ACC112 (cell line): ENCODE data around the gene SYF2.
"Not testable (repeated sequence)": the region's sequence is repeated elsewhere in the genome, so short reads cannot be mapped to it uniquely, and the experiment has no call there.

Experiments
- H2AFZ ChIP-seq: fragments of 200-600 bp; sonication (generic); one replicate; pipeline ENCODE4 v1.6.0; 2017; ENCODE audit warnings: antibody characterized with exemption, low read length; ENCODE audit not compliant: unreplicated experiment
- H3K27ac ChIP-seq: fragments of 200-600 bp; sonication (generic); 2 replicates; pipeline ENCODE4 v1.5.1; 2014; ENCODE audit warnings: low read depth, mild to moderate bottlenecking, antibody characterized with exemption, low read length, moderate library complexity
- H3K27me3 ChIP-seq: fragments of 200-600 bp; sonication (generic); 2 replicates; pipeline ENCODE4 v1.6.1; 2014; ENCODE audit warnings: mild to moderate bottlenecking, antibody characterized with exemption, low read length, moderate library complexity, mixed read lengths; ENCODE audit not compliant: insufficient read depth
- H3K36me3 ChIP-seq: fragments of 200-600 bp; sonication (generic); 2 replicates; pipeline ENCODE4 v1.6.1; 2016; ENCODE audit warnings: mild to moderate bottlenecking, antibody characterized with exemption, low read length, moderate library complexity, mixed read lengths; ENCODE audit not compliant: insufficient read depth
- H3K4me1 ChIP-seq: fragments of 200-600 bp; sonication (generic); one replicate; pipeline ENCODE4 v1.6.1; 2016; ENCODE audit warnings: low read length, mixed read lengths; ENCODE audit not compliant: insufficient read depth, unreplicated experiment, control insufficient read depth
- H3K4me3 ChIP-seq: fragments of 200-600 bp; sonication (generic); 2 replicates; pipeline ENCODE4 v1.5.1; 2014; ENCODE audit warnings: mild to moderate bottlenecking, low read depth, low read length
- H3K79me2 ChIP-seq: fragments of 200-600 bp; sonication (generic); one replicate; pipeline ENCODE4 v1.6.0; 2016; ENCODE audit warnings: low read length; ENCODE audit not compliant: control insufficient read depth, unreplicated experiment, insufficient read depth

The SYF2 gene

DNA sequence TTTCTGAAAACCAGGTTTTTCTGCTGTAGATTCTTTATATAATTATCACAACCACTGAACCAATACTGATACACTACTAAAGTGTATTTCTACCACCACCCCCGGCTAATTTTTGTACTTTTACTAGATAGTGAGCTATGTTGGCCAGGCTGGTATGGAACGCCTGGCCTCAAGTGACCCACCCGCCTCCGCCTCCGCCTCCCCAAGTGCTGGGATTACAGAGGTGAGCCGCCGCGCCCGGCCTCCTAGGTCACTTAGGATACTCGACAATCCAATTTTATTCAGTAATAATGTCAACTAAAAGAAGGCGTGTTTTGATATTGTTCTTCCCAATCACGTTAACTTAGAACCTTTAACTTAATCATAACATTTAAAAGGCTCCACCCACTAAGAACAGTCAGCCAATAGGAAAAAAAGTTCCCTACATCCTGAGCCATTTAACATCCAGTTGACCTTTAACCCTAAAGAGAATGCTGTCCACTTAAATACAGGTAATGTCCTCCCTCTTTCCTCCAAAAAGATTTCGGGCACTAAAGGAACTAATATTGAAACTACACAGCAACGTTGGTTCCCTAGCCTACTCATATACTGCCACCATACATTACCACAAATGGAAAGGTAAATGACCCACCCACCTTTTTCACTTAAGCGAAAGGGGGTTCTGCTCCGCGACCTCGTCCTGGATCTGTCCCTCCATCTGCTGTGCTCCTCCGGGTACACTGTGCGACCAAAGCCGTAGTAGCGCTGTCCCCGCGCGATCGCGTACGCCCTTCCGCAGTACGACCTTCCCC lies 13.7 kb upstream of the SYF2 start:
- H2AFZ ChIP-seq, result no peak overlapping the region
- peaks cover 28% of the 10 kb centered on the region for H3K4me1 ChIP-seq
- H3K27ac ChIP-seq, result peak overlapping the region; percentile 97; the same call in 1 of the 2 replicates
- peaks cover 32% of the 10 kb centered on the region for H3K36me3 ChIP-seq
- peak overlapping the region; percentile 97 for H3K4me3 ChIP-seq
- no peaks in the 10 kb centered on the region for H3K27me3 ChIP-seq
- peaks cover 50% of the 10 kb centered on the region for H3K79me2 ChIP-seq

DNA sequence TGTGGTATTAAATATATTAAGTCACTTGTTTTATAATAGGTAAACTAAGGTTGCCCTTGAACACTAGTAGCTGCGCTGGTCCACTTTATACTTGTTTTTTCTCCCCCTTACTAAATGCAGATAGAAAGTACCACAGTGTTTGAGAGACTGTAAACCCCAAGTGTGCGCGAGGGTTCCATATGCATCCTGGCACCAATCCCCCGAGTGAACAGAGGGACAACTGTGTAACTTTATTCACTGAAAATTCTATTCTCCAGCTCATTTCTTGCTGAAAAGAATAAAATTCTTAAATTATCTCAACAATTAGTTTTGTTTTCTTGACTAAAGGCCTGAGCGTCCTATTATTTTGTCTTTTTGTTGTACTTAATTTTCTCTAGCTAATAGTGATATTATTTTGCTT lies 13.1 kb upstream of the SYF2 start:
- H3K27ac ChIP-seq, result no peak overlapping the region
- peak overlapping the region; percentile 97 for H3K4me3 ChIP-seq
- H3K36me3 ChIP-seq, result peaks cover 32% of the 10 kb centered on the region
- H3K27me3 ChIP-seq, result no peaks in the 10 kb centered on the region
- H3K79me2 ChIP-seq, result peaks cover 53% of the 10 kb centered on the region
- H3K4me1 ChIP-seq, result peaks cover 34% of the 10 kb centered on the region
- H2AFZ ChIP-seq, result no peak overlapping the region

DNA sequence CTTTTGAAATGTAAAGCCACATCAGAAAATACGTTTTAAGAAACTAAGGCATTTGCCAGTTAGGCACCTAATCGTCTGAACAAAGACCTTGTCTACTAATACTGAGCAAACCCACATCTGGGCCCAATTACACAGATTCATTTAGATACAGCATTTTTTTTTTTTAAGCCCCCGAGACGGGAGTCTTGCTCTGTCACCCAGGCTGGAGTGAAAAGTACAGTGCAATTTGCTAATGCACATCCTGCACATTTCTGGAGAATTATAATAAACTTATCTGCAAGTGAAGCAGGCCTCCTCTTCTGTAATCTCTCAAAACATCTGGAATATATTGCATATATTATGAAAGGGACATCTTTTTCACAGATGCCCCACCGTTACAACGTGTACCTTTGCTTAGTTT lies 11.6 kb upstream of the SYF2 start:
- Histone ChIP-seq H3K27me3 (no peaks in the 10 kb centered on the region), H3K4me1 (peaks cover 38% of the 10 kb centered on the region), H3K79me2 (peaks cover 53% of the 10 kb centered on the region), H2AFZ (no peak overlapping the region), H3K4me3 (0 out of 2 replicates have a peak overlapping the region, but pooled peaks have one; percentile 97), H3K27ac (no peak overlapping the region), H3K36me3 (peaks cover 32% of the 10 kb centered on the region)

DNA sequence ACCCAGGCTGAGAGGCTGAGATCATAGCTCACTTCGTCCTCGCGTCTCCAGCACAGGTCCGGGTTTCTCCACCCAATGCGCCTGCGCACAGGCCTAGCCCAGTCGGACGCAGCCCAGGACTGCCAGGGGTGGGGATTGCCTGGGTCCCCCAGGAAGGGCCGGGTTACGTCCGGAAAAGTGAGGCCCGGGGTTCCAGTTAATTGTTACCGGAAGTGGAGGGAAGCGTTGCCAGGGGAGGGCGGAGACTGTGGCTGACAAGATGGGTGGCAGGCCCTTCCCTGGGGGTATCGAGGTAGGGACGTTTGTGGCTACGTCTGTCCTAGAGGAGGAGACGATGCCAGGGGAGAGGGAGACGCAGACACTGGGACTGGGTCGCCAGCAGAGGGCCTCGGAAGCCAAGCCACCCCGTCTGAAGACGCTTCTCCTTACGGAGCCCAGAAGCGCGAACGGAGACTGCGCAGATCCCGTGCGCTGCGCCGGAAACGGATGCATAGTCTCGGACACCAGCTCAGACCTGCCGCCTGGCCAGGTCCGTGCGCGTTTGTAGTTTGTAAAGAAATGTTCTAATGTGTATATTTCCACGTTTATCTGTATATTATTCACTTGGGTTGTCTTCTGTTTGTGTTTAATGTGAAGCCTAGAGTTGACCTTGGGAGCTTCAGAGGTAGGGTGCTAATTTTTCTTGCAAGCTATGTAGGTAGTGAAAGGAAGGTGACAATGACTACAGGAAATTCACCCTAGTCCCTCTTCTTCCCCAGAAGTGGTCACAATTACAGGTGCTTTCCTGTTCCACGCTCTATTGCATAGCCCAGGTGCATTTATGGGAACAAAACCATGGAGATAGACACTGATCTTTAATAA lies 7.6 kb upstream of the SYF2 start:
- H3K27ac ChIP-seq, result peak overlapping the region; percentile 73
- peaks cover 39% of the 10 kb centered on the region for H3K4me1 ChIP-seq
- peaks cover 24% of the 10 kb centered on the region for H3K36me3 ChIP-seq
- H3K4me3 ChIP-seq, result peak overlapping the region; percentile 71
- H2AFZ ChIP-seq, result peak overlapping the region; percentile 27
- H3K27me3 ChIP-seq, result no peaks in the 10 kb centered on the region
- H3K79me2 ChIP-seq, result peaks cover 36% of the 10 kb centered on the region

DNA sequence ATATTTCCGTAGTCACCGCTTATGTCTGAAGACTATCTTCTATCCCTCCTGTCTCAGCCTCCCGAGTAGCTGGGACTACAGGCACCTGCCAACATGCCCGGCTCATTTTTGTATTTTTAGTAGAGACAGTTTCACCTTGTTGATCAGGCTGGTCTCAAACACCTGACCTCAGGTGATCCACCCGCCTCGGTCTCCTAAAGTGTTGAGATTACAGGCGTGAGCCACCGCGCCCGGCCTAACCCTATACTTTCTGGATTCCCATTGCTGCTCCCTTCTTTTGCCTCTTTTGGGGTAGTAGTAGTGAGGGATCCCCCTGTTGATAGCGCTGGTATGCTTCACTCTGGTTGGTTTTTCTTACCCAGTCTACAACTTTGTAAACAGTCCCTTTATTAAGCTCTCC lies 5.7 kb upstream of the SYF2 start:
- H3K79me2 ChIP-seq, result peaks cover 30% of the 10 kb centered on the region
- H3K36me3 ChIP-seq, result peaks cover 6% of the 10 kb centered on the region; the same call in 1 of the 2 replicates
- H3K27me3 ChIP-seq, result no peaks in the 10 kb centered on the region
- H3K27ac ChIP-seq, result no peak overlapping the region
- H3K4me3 ChIP-seq, result no peak overlapping the region
- no peak overlapping the region for H2AFZ ChIP-seq
- peaks cover 30% of the 10 kb centered on the region for H3K4me1 ChIP-seq

DNA sequence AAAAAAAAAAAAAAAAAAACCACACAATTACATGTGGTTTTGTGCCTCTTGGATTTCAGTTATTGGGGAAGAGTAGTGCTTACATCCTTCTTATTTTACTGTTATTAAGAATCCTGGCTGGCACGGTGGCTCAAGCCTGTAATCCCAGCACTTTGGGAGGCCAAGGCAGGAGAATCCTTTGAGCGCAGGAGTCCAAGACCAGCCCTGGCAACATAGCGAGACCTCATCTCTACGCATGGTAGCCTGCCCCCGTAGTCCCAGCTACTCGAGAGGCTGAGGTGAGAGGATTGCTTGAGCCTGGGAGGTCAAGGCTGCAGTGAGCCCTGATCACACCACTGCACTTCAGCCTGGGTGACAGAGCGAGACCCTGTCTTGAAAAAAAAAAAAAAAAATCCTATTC lies 4.0 kb upstream of the SYF2 start:
- H3K4me1 ChIP-seq, result peaks cover 29% of the 10 kb centered on the region
- H3K27ac ChIP-seq, H2AFZ ChIP-seq: not testable (repeated sequence)

DNA sequence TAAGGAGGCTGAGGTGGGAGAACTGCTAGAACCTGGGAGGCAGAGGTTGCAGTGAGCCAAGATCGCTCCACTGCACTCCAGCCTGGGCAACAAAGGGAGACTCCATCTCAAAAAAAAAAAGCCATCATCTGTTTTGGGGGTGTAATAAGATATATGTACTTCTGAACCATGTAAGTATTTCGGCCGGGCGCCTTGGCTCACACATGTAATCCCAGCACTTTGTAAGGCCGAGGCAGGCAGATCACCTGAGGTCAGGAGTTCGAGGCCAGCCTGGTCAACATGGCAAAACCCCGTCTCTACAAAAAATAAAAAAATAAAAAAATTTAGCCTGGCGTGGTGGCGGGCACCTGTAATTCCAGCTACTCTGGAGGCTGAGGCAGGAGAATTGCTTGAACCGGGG lies 3.1 kb upstream of the SYF2 start:
- H3K4me3 ChIP-seq, H3K27ac ChIP-seq, H2AFZ ChIP-seq, H3K27me3 ChIP-seq, H3K36me3 ChIP-seq: not testable (repeated sequence)
- Histone ChIP-seq H3K79me2 (peaks cover 40% of the 10 kb centered on the region), H3K4me1 (peaks cover 25% of the 10 kb centered on the region)

More for the DNA sequence above, 4.0 kb upstream of the SYF2 start:
- peaks cover 36% of the 10 kb centered on the region for H3K79me2 ChIP-seq
- H3K4me3 ChIP-seq, H3K27me3 ChIP-seq, H3K36me3 ChIP-seq: not testable (repeated sequence)

DNA sequence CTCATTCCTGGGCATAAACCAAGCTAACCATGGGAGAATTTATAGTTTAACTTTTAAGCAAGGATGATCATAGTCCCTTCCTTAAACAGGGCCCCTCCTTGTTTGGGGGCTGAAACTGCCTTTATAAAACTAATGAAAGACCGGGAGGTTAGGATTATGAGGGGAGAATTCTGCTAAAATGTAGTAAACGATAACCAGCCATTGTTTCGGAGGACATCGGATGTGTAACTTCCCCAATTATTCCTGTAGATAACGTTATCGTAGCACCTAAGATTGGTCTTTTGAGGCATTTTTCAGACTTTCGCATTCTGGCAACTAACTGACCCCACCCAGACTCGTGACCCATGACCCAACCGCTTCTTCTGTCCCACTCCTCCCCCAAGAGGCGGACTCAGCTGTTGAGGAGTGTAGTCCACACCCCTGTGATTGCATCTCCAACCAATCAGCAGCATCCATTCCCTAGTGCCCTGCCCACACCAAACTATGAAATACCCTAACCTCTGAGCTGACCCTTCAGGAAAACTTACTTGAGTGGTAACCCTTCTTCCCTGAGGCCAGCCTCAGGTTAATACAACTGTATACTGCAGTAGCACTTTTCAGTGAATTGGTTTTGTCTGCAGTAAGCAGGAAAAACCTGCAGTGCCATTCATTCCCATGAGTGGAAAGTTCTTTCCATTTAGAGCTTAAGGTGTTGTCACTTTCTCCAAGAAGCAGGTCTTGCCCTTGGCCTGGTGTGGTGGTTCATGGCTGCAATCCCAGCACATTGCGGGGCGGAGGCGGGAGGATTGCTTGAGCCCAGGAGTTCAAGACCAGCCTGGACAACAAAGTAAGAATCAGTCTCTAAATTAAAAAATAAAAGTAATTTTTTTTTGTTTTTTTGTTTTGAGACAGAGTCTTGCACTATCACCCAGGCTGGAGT lies 823 bp upstream of the SYF2 start:
- Histone ChIP-seq H3K4me1 (peaks cover 27% of the 10 kb centered on the region), H3K79me2 (peaks cover 40% of the 10 kb centered on the region), H3K27ac (peak overlapping the region; percentile 66), H3K27me3 (no peaks in the 10 kb centered on the region), H2AFZ (peak overlapping the region; percentile 83), H3K36me3 (peaks cover 6% of the 10 kb centered on the region), H3K4me3 (peak overlapping the region; percentile 97)

DNA sequence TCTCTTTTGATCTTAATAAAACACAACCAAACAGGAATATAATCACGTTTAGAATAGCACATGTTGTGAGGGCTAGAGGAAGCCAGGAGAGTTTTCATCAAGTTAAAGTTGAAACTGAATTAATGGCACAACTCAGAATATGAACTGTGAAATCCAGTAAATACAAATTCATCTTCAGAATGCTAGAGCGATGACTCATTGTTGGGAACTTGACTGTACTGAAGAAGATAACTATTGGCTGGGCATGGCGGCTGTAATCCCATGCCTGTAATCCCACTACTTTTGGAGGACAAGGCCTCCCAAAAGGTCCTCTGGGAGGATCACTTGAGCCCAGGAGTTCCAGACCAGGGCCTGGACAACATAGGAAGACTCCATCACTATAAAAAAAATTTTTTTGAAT lies 8.8 kb downstream of the SYF2 start:
- no peak overlapping the region for H3K4me3 ChIP-seq

DNA sequence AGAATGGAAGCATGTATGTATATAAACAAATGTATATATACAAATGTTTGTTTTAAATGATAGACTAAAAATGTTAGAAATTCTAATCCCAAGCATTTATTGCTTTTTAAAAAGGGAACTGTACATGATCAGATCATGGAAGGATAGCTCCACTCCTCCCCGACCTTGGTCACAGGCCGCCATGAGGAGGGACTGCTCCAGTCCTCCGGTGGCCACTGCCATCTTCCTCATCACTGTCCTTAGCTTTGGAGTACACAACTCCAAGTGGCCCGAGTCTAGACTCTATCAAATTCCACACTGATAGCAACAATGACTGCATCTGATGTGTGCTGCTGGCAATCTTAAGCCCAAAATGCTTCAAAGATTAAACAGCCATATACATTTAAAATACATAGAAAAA lies 9.7 kb downstream of the SYF2 start:
- H3K27me3 ChIP-seq, result no peaks in the 10 kb centered on the region

More for the DNA sequence above, 8.8 kb downstream of the SYF2 start:
- H3K4me1 ChIP-seq, result peaks cover 19% of the 10 kb centered on the region
- H2AFZ ChIP-seq, result no peak overlapping the region
- H3K27me3 ChIP-seq, result no peaks in the 10 kb centered on the region
- H3K27ac ChIP-seq, result peak overlapping the region; percentile 28; the same call in 1 of the 2 replicates
- peaks cover 33% of the 10 kb centered on the region for H3K36me3 ChIP-seq
- no peaks in the 10 kb centered on the region for H3K79me2 ChIP-seq

More for the DNA sequence above, 9.7 kb downstream of the SYF2 start:
- H2AFZ ChIP-seq, result no peak overlapping the region
- no peak overlapping the region for H3K4me3 ChIP-seq
- H3K36me3 ChIP-seq, result peaks cover 33% of the 10 kb centered on the region
- no peak overlapping the region for H3K27ac ChIP-seq
- no peaks in the 10 kb centered on the region for H3K79me2 ChIP-seq
- peaks cover 10% of the 10 kb centered on the region for H3K4me1 ChIP-seq
